ENCODE results near the gene POLG2. TPM values are rescaled to one million over a fixed set of nuclear protein-coding genes. Genes with fewer than 3 reads are reported as not detected.

Gene POLG2
- total RNA-seq, 1 donor: 12.5 TPM

DNA sequence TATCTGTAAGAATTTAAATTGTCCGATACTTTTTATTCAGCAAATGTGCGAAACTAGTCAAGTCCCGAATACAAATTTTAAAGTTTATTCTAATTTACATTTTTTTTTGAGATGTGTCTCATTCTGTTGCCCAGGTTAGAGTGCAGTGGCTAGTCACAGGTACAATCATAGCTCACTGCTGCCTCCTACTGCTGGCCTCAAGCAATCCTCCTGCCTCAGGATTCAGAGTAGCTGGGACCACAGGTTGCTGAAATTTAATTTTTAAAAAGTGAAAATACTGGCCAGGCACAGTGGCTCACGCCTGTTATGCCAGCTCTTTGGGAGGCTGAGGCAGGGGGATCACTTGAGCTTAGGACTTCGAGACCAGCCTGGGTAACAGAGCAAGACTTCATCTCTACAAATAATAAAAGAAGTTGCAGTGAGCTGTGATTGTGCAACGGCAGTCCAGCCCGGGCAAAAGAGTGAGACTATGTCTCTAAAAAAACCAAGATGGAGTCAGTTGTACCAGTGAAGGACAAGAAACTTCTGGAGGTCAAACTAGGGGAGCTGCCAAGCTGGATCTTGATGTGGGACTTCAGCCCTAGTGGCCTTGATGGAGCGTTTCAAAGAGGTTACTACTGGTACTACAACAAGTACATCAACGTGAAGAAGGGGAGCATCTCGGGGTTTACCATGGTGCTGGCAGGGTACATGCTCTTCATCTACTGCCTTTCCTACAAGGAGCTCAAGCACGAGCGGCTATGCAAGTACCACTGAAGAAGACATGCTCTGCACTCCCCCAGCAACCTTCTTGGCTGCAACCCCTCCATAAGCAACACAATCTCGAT is 5.6 kb downstream of the POLG2 start:
- TF ChIP-seq, protein P1, sequence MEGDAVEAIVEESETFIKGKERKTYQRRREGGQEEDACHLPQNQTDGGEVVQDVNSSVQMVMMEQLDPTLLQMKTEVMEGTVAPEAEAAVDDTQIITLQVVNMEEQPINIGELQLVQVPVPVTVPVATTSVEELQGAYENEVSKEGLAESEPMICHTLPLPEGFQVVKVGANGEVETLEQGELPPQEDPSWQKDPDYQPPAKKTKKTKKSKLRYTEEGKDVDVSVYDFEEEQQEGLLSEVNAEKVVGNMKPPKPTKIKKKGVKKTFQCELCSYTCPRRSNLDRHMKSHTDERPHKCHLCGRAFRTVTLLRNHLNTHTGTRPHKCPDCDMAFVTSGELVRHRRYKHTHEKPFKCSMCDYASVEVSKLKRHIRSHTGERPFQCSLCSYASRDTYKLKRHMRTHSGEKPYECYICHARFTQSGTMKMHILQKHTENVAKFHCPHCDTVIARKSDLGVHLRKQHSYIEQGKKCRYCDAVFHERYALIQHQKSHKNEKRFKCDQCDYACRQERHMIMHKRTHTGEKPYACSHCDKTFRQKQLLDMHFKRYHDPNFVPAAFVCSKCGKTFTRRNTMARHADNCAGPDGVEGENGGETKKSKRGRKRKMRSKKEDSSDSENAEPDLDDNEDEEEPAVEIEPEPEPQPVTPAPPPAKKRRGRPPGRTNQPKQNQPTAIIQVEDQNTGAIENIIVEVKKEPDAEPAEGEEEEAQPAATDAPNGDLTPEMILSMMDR (IDR thresholded peaks at IDR 0.05; ENCODE audit: insufficient read depth, low read depth, low read length): peak; percentile 75
- DNase-seq (ENCODE audit: low read depth): peak; percentile 59

DNA sequence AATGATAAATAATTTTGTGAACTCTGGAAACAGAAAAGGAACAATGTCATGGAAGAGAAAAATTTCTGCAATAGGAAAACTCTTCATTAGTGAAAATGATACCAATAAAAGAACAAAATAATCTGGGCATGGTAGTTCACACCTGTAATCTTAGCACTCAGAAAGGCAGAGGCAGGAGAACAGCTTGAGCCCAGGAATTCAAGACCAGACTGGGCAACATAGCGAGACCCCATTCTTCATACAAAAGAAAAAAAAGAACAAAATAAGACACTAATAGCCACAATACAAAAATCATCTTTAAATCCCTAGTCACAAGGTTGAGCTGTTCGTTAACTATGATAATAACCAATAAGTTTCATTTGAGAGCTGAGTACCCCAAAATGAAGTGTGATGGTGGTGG is 8.6 kb downstream of the POLG2 start:
- TF ChIP-seq, protein P1 (IDR thresholded peaks at IDR 0.05; ENCODE audit: insufficient read depth, low read depth, low read length): no peak
- no peak for DNase-seq (ENCODE audit: low read depth)
- H3K4me3 ChIP-seq (ENCODE audit: low read depth, low read length): no peak overlapping the region

More for the DNA sequence above, 5.6 kb downstream of the POLG2 start:
- no peak overlapping the region for H3K4me3 ChIP-seq (ENCODE audit: low read depth, low read length)

DNA sequence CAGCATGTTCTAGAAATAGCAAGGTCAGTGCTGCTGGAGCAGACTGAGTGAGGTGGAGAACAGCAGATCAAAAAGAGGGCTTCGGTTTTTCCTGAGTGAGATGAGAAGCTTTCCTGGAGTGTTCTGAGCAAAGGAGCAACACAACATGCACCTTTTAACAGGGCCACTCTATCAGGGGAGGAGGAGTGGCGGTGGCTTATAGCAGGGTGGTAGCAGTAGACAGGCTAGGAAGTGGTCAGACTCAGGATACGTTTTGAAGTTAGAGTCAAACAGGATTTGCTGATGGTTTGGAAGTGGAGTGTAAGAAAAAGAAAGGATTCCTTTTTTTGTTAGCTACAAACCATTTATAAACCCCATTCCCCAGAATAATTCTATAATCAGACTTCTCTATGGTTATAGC is 12.5 kb downstream of the POLG2 start:
- TF ChIP-seq, protein P1 (IDR thresholded peaks at IDR 0.05; ENCODE audit: insufficient read depth, low read depth, low read length): no peak
- H3K4me3 ChIP-seq (ENCODE audit: low read depth, low read length): no peak overlapping the region
- DNase-seq (ENCODE audit: low read depth): no peak

DNA sequence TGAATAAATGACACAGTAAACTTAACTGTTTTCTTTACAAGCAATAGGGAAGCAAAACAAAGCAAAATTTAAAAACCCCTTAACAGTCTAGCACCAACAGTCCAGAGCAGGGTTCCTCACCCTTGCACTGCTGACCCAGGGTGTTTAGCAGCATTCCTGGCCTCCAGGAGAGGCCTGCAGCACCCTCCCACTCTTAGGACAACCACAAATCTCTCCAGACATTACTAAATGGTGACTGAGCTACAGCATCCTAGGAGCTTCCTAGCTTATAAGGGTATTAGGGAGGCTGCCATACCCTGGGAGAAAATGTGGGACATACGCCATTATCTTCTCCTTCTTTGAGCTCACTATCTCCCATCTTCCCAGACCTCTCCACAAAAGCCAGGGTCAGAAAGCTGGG is 15.9 kb downstream of the POLG2 start:
- DNase-seq (ENCODE audit: low read depth): no peak
- TF ChIP-seq, protein P1 (IDR thresholded peaks at IDR 0.05; ENCODE audit: insufficient read depth, low read depth, low read length): no peak
- no peak overlapping the region for H3K4me3 ChIP-seq (ENCODE audit: low read depth, low read length)

DNA sequence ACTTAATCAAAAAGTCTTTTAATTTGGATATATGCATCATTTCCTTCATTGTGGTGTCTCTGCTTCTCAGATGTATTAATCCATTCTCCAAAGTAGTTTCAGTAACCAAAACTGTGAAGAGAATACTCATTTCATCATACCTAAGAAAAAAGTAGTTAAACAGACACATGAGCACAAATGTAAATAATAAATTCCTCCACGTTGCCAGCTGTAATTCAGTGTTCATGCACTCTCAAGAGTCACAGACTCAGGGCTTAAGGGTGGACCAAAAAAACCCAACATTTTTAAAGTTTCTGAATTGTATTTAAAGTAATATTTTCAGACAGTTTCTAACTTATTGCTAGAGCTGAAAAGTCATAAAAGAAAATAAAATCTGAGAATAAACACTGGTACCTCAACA is 19.0 kb downstream of the POLG2 start:
- DNase-seq (ENCODE audit: low read depth): peak; percentile 67
- TF ChIP-seq, protein P1 (IDR thresholded peaks at IDR 0.05; ENCODE audit: insufficient read depth, low read depth, low read length): no peak
- H3K4me3 ChIP-seq (ENCODE audit: low read depth, low read length): no peak overlapping the region

DNA sequence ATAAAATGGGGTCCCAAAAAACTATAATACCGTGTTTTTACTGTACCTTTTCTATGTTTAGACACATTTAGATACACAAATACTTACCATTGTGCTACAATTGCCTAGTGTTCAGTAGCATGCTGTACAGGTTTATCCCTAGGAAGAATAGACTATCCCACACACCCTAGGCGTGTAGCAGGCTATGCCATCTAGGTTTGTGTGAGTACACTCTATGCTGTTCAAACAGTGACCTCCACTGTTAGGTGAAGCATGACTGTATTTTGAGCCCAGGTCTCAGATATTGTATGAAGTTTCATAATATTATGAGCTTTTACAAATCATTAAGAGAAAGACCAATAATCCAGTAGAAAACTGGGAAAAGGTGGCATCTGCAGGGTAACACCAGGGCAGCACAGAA is 24.3 kb downstream of the POLG2 start:
- TF ChIP-seq, protein P1 (IDR thresholded peaks at IDR 0.05; ENCODE audit: insufficient read depth, low read depth, low read length): no peak
- DNase-seq (ENCODE audit: low read depth): no peak
- H3K4me3 ChIP-seq (ENCODE audit: low read depth, low read length): no peak overlapping the region
